Astrocyte (in vitro differentiated cells and primary cell): ENCODE results near the gene TMTC1. TPM values are rescaled to one million over a fixed set of nuclear protein-coding genes. Genes with fewer than 3 reads are reported as not detected.

Source experiments
- DNase-seq: peaks from one replicate; pipeline ENCODE4 v3.0.0-alpha.2; 2010; ENCODE audit warnings: low read depth
- FAIRE-seq: peaks from 2 replicates; lab custom pipeline; 2011; peaks lifted over from hg19 to GRCh38; lab: Jason Lieb, UNC
- H2AFZ ChIP-seq: 2 replicates; pipeline ENCODE4 v1.6.0; 2012; ENCODE audit warnings: low read depth, low read length, inconsistent platforms
- H3K27ac ChIP-seq: 2 replicates; pipeline ENCODE4 v1.5.1; 2011; ENCODE audit warnings: low read depth, low read length, inconsistent platforms
- H3K27me3 ChIP-seq: 2 replicates; pipeline ENCODE4 v1.6.0; 2011; ENCODE audit warnings: low read length, inconsistent platforms; ENCODE audit not compliant: insufficient read depth
- H3K36me3 ChIP-seq: 2 replicates; pipeline ENCODE4 v1.5.1; 2011; ENCODE audit warnings: low read length, inconsistent platforms; ENCODE audit not compliant: insufficient read depth
- H3K4me1 ChIP-seq: 2 replicates; pipeline ENCODE4 v1.5.1; 2011; ENCODE audit warnings: low read length, inconsistent platforms; ENCODE audit not compliant: insufficient read depth
- H3K4me2 ChIP-seq: 2 replicates; pipeline ENCODE4 v1.6.0; 2012; ENCODE audit warnings: low read length, inconsistent platforms
- H3K4me3 ChIP-seq: 2 replicates; pipeline ENCODE4 v1.5.1; 2011; ENCODE audit warnings: low read depth, mild to moderate bottlenecking, low read length, inconsistent platforms; ENCODE audit not compliant: insufficient read depth
- H3K79me2 ChIP-seq: 2 replicates; pipeline ENCODE4 v1.6.0; 2012; ENCODE audit warnings: mild to moderate bottlenecking, low read length, inconsistent platforms; ENCODE audit not compliant: insufficient read depth
- H3K9ac ChIP-seq: 2 replicates; pipeline ENCODE4 v1.6.0; 2012; ENCODE audit warnings: mild to moderate bottlenecking, low read length, inconsistent platforms
- H3K9me3 ChIP-seq: 2 replicates; pipeline ENCODE4 v1.5.1; 2012; ENCODE audit warnings: low read depth, mild to moderate bottlenecking, low read length, inconsistent platforms; ENCODE audit not compliant: insufficient read depth
- H4K20me1 ChIP-seq: 2 replicates; pipeline ENCODE4 v1.6.0; 2012; ENCODE audit warnings: low read length, inconsistent platforms; ENCODE audit not compliant: insufficient read depth
- H3K27ac Mint-ChIP-seq: one replicate; pipeline ENCODE4 v1.8.0; 2021; ENCODE audit warnings: mild to moderate bottlenecking, mixed read lengths; ENCODE audit not compliant: unreplicated experiment
- H3K27me3 Mint-ChIP-seq: one replicate; pipeline ENCODE4 v1.8.0; 2021; ENCODE audit warnings: low read depth, mixed read lengths; ENCODE audit not compliant: unreplicated experiment
- H3K36me3 Mint-ChIP-seq: one replicate; pipeline ENCODE4 v1.8.0; 2021; ENCODE audit warnings: low read depth, mixed read lengths; ENCODE audit not compliant: unreplicated experiment
- H3K4me1 Mint-ChIP-seq: one replicate; pipeline ENCODE4 v1.8.0; 2021; ENCODE audit warnings: low read depth, mixed read lengths; ENCODE audit not compliant: unreplicated experiment
- H3K4me3 Mint-ChIP-seq: one replicate; pipeline ENCODE4 v1.8.0; 2021; ENCODE audit warnings: mild to moderate bottlenecking, moderate library complexity, mixed read lengths; ENCODE audit not compliant: unreplicated experiment
- H3K9me3 Mint-ChIP-seq: one replicate; pipeline ENCODE4 v1.8.0; 2021; ENCODE audit warnings: mild to moderate bottlenecking, mixed read lengths; ENCODE audit not compliant: unreplicated experiment
- EZH2 ChIP-seq: IDR thresholded peaks from 2 replicates; pipeline ENCODE4 v1.6.1; 2012; ENCODE audit warnings: mild to moderate bottlenecking, low read length, inconsistent platforms; ENCODE audit not compliant: insufficient read depth
- total RNA-seq: library from RNA; stranded (reverse); gene quantifications from 2 replicates; pipeline ENCODE4 v1.2.1, GENCODE V29; 2021
- TF ChIP-seq, protein P1 (sequence below): IDR thresholded peaks from 2 replicates; pipeline ENCODE4 v1.5.1; 2011; ENCODE audit warnings: low read depth, mild to moderate bottlenecking, inconsistent platforms, low read length, moderate library complexity; ENCODE audit not compliant: insufficient read depth

Gene TMTC1
- total RNA-seq, 1 donor from 2014 or later, result 4.7 TPM

DNA sequence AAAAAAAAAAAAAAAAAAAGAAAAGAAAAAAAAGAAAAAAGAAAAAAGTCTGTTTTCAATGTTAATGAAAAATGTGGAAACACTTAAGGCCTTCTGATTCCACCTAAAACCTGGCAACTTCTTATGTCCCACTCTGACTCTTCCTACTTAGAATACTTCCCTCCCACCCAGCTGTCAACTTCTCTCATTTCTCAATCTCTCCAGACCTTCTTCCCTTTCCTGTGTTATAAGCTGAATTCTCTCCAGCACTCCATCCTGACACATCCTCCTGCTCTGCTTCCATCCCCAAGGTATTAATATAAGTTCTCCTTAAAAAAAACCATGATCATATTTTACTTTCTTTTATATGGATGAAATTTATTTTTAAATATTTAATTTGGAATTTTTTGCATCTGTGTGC, 20.3 kb upstream of the TMTC1 start:
- H4K20me1 ChIP-seq, result no peaks in the 10 kb centered on the region
- no peak overlapping the region for H3K9ac ChIP-seq
- H3K4me3 Mint-ChIP-seq, result no peak overlapping the region
- no peak overlapping the region for H3K27ac Mint-ChIP-seq
- H3K27me3 ChIP-seq, result peaks cover 6% of the 10 kb centered on the region
- H3K9me3 Mint-ChIP-seq, result no peaks in the 10 kb centered on the region
- peaks cover 3% of the 10 kb centered on the region for H3K4me1 Mint-ChIP-seq
- H2AFZ ChIP-seq, result no peak overlapping the region
- TF ChIP-seq, protein P1, sequence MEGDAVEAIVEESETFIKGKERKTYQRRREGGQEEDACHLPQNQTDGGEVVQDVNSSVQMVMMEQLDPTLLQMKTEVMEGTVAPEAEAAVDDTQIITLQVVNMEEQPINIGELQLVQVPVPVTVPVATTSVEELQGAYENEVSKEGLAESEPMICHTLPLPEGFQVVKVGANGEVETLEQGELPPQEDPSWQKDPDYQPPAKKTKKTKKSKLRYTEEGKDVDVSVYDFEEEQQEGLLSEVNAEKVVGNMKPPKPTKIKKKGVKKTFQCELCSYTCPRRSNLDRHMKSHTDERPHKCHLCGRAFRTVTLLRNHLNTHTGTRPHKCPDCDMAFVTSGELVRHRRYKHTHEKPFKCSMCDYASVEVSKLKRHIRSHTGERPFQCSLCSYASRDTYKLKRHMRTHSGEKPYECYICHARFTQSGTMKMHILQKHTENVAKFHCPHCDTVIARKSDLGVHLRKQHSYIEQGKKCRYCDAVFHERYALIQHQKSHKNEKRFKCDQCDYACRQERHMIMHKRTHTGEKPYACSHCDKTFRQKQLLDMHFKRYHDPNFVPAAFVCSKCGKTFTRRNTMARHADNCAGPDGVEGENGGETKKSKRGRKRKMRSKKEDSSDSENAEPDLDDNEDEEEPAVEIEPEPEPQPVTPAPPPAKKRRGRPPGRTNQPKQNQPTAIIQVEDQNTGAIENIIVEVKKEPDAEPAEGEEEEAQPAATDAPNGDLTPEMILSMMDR, result no peak
- TF ChIP-seq EZH2, result no peak
- DNase-seq (no peak), FAIRE-seq (no peak)
- no peaks in the 10 kb centered on the region for H3K36me3 ChIP-seq
- no peak overlapping the region for H3K4me2 ChIP-seq
- no peaks in the 10 kb centered on the region for H3K79me2 ChIP-seq
- H3K4me1 ChIP-seq, result no peaks in the 10 kb centered on the region
- no peaks in the 10 kb centered on the region for H3K36me3 Mint-ChIP-seq
- no peak overlapping the region for H3K4me3 ChIP-seq
- H3K27ac ChIP-seq, result no peak overlapping the region
- no peaks in the 10 kb centered on the region for H3K9me3 ChIP-seq
- no peaks in the 10 kb centered on the region for H3K27me3 Mint-ChIP-seq

DNA sequence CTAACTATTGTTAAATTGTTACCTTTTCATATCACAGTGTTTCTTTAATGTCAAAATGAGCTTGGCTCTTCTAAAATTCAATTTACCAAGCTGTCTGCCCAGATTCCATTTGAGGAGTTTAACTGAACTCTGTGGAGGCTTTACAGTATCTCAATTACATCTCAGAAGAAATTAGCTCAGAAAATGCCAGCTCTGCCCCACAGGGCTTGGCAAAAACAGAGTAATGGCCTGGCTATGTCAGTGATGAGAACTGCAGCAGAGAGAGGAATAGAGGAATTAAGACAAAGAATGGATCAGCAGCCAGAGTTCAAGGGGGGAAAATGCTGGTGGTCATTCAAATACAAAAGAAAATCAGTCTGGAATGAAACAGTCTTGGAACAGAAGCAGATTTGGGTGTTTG, 15.8 kb upstream of the TMTC1 start:
- no peak overlapping the region for H3K4me3 Mint-ChIP-seq
- H4K20me1 ChIP-seq, result no peaks in the 10 kb centered on the region
- FAIRE-seq, result no peak
- no peaks in the 10 kb centered on the region for H3K27me3 Mint-ChIP-seq
- peaks cover 9% of the 10 kb centered on the region for H3K4me1 ChIP-seq
- H3K79me2 ChIP-seq, result no peaks in the 10 kb centered on the region
- TF ChIP-seq EZH2, result no peak
- TF ChIP-seq, protein P1, result no peak
- no peak overlapping the region for H2AFZ ChIP-seq
- no peaks in the 10 kb centered on the region for H3K36me3 Mint-ChIP-seq
- peaks cover 16% of the 10 kb centered on the region for H3K4me1 Mint-ChIP-seq
- H3K9me3 Mint-ChIP-seq, result no peaks in the 10 kb centered on the region
- H3K27me3 ChIP-seq, result peaks cover 17% of the 10 kb centered on the region
- H3K9me3 ChIP-seq, result no peaks in the 10 kb centered on the region
- H3K36me3 ChIP-seq, result no peaks in the 10 kb centered on the region
- no peak overlapping the region for H3K4me3 ChIP-seq
- DNase-seq, result peak; percentile 6
- H3K27ac Mint-ChIP-seq, result no peak overlapping the region
- no peak overlapping the region for H3K9ac ChIP-seq
- no peak overlapping the region for H3K27ac ChIP-seq
- H3K4me2 ChIP-seq, result no peak overlapping the region

DNA sequence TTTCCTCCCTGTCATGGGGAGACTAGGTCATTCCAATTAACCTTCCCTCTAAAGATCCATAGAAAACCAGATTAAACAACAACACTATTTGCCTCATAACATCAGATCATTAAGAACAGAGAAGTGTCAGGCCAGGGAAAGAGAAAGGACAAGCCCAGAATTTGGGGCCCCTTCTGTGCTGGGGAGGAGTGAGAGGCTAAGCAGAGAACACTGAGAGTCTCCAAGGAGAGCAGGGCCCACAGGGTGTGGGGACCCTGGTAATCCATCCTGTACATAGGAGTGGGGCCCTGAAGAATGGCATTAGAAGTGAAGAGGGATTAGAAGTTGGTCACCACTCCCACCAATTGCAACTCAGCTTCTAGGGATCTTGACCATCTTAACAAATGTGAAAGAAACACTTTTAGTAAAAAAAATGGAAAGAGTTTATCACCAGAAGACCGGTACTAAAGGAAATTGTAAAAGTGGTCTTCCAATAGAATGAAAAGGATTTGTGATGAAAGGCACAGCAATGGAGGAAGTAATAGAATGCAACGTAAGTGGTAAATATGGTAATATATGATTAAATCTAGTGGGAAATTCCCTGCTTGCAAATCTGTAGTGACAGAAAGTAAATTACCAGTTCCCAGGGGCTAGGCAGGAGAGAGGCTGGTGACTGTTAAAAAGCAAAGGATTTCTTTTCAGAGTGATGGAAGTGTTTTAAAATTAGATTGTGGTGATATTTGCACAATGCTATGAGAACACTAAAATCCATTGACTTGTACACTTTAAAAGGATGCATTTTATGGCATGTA, 14.0 kb upstream of the TMTC1 start:
- no peaks in the 10 kb centered on the region for H3K27me3 Mint-ChIP-seq
- no peak overlapping the region for H3K27ac ChIP-seq
- H3K36me3 Mint-ChIP-seq, result no peaks in the 10 kb centered on the region
- no peak overlapping the region for H3K4me3 Mint-ChIP-seq
- no peak for DNase-seq
- no peaks in the 10 kb centered on the region for H3K36me3 ChIP-seq
- peaks cover 9% of the 10 kb centered on the region for H3K4me1 ChIP-seq
- peaks cover 16% of the 10 kb centered on the region for H3K4me1 Mint-ChIP-seq
- no peak overlapping the region for H3K9ac ChIP-seq
- no peak for FAIRE-seq
- H3K27ac Mint-ChIP-seq, result peak overlapping the region; percentile 72
- H3K79me2 ChIP-seq, result no peaks in the 10 kb centered on the region
- no peaks in the 10 kb centered on the region for H4K20me1 ChIP-seq
- H3K9me3 ChIP-seq, result peaks cover 12% of the 10 kb centered on the region
- H3K27me3 ChIP-seq, result peaks cover 24% of the 10 kb centered on the region
- H3K4me3 ChIP-seq, result no peak overlapping the region
- H3K4me2 ChIP-seq, result peak overlapping the region; percentile 73
- H2AFZ ChIP-seq, result no peak overlapping the region
- no peak for TF ChIP-seq EZH2
- H3K9me3 Mint-ChIP-seq, result no peaks in the 10 kb centered on the region
